Testis (tissue), 2 donors: ENCODE results near the gene MROH7.

ENCODE experiments used
- CTCF ChIP-seq, 3 experiments: fragments of 450-650 bp in 2 of 3; fragments of 200-600 bp in 1 of 3; sonication (generic) in 1 of 3; IDR thresholded peaks; one replicate each; pipeline ENCODE4 v1.5.1; 2016 to 2019; ENCODE audit warnings: antibody characterized with exemption in 3 of 3, mild to moderate bottlenecking in 2 of 3, moderate library complexity in 1 of 3
- POLR2A ChIP-seq: fragments of 450-650 bp; IDR thresholded peaks from one replicate; pipeline ENCODE4 v1.6.1; 2017; ENCODE audit warnings: antibody characterized with exemption, mild to moderate bottlenecking, moderate library complexity

- TF ChIP-seq CTCF (IDR thresholded peaks at IDR 0.05) (no peak), POLR2A (no peak)
These were observed 96.7 kb downstream of the MROH7 start for GRCh38 chr1:54738244-54738643.
